OCI-LY1 (cell line): ENCODE data around the gene PDCD10.

Experiments
- CTCF ChIP-seq: fragments of 200-600 bp; sonication (generic), shearing (Covaris generic); IDR thresholded peaks from 2 replicates; pipeline ENCODE4 v1.5.1; 2017; ENCODE audit warnings: mild to moderate bottlenecking, antibody characterized with exemption, low read length, moderate library complexity, mixed read lengths
- EZH2 ChIP-seq: fragments of 200-600 bp; sonication (generic), shearing (Covaris generic); IDR thresholded peaks from 2 replicates; pipeline ENCODE4 v1.8.0; 2017; ENCODE audit warnings: borderline replicate concordance, mixed run types, mild to moderate bottlenecking, antibody characterized with exemption, low read length, moderate library complexity, mixed read lengths

- TF ChIP-seq CTCF (no peak), EZH2 (no peak)
Observed at GRCh38 chr3:167749728-167750127, 15.0 kb upstream of the PDCD10 start.
